ENCODE data around the gene SDCCAG8.

DNA sequence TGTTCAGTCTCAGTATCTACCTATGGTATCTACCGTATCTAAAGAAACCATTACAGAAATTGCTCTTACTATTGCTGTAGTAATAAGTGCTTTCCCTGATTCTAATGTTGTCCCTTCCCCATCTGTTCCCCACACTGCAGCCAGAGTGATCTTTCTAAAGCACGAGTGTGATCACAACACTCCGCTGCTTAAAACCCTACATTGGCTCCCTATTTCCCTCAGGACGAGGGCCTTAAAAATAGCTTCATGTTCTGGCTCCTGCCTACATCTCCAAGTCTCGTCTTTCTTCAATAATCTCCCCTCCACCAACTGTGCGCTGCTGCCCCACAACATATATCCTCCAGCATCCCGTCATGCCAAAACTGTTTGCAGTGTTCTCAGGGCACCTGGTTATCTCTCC lies 150.6 kb downstream of the SDCCAG8 start:
- no peak for TF ChIP-seq CTCF (IDR thresholded peaks at IDR 0.05)
- no peak for TF ChIP-seq ZFX (IDR thresholded peaks at IDR 0.05; ENCODE audit: borderline replicate concordance)
